Caco-2 (cell line): ENCODE results near the gene XPNPEP2. TPM values are rescaled to one million over a fixed set of nuclear protein-coding genes. Genes with fewer than 3 reads are reported as not detected.

Experiments
- BruUV-seq: library from RNA; stranded (reverse); fragments of 400-500 nt; replicated peaks from 2 replicates; lab custom pipeline; 2021; lab: Mats Ljungman, UMichigan
- CTCF ChIA-PET: fragments of 300-600 bp; sonication (Branson Sonifier 250); formaldehyde crosslinking; loops from one replicate; lab custom pipeline; 2022; ENCODE audit warnings: antibody characterized with exemption; lab: Charles Lee
- POLR2A ChIA-PET: fragments of 300-600 bp; sonication (Branson Sonifier 250); formaldehyde crosslinking; loops from one replicate; lab custom pipeline; 2022; ENCODE audit warnings: antibody characterized with exemption; lab: Charles Lee
- DNase-seq, 2 experiments: peaks; one replicate each; pipeline versions ENCODE4 v3.0.0 to v3.0.0-alpha.2; 2020 to 2022
- H3K27me3 ChIP-seq: replicated peaks from 2 replicates; pipeline ENCODE4 v1.6.0; 2011; ENCODE audit warnings: low read length; ENCODE audit not compliant: control insufficient read depth, insufficient read depth
- H3K36me3 ChIP-seq: 2 replicates; pipeline ENCODE4 v1.5.1; 2011; ENCODE audit warnings: low read length; ENCODE audit not compliant: control insufficient read depth, insufficient read depth
- H3K4me1 ChIP-seq: fragments of 250-450 bp; sonication (Bioruptor Pico); 2 replicates; pipeline ENCODE4 v1.5.1; 2020; ENCODE audit warnings: mild to moderate bottlenecking
- H3K4me3 ChIP-seq: 2 replicates; pipeline ENCODE4 v1.5.1; 2011; ENCODE audit warnings: low read depth, mild to moderate bottlenecking, control low read depth, low read length
- H3K9me3 ChIP-seq: fragments of 250-450 bp; sonication (Bioruptor Pico); 2 replicates; pipeline ENCODE4 v1.5.1; 2020; ENCODE audit warnings: mild to moderate bottlenecking, moderate library complexity
- H3K27ac Mint-ChIP-seq: one replicate; pipeline ENCODE4 v1.8.0; 2022; ENCODE audit warnings: mixed read lengths; ENCODE audit not compliant: unreplicated experiment
- H3K27me3 Mint-ChIP-seq: one replicate; pipeline ENCODE4 v1.8.0; 2022; ENCODE audit warnings: mixed read lengths; ENCODE audit not compliant: insufficient read depth, unreplicated experiment
- H3K36me3 Mint-ChIP-seq: one replicate; pipeline ENCODE4 v1.8.0; 2022; ENCODE audit warnings: mild to moderate bottlenecking, mixed read lengths; ENCODE audit not compliant: insufficient read depth, unreplicated experiment
- H3K4me1 Mint-ChIP-seq: one replicate; pipeline ENCODE4 v1.8.0; 2022; ENCODE audit warnings: low read depth, mixed read lengths; ENCODE audit not compliant: unreplicated experiment
- H3K4me3 Mint-ChIP-seq: one replicate; pipeline ENCODE4 v1.8.0; 2022; ENCODE audit warnings: mild to moderate bottlenecking, moderate library complexity, mixed read lengths; ENCODE audit not compliant: unreplicated experiment
- H3K9me3 Mint-ChIP-seq: one replicate; pipeline ENCODE4 v1.8.0; 2022; ENCODE audit warnings: mixed read lengths; ENCODE audit not compliant: unreplicated experiment
- intact Hi-C: fragments of 100-400 bp; cut with micrococcal nuclease; formaldehyde crosslinking; loops from one replicate; pipeline ENCODE4 v1.10.0; 2022; ENCODE audit not compliant: unreplicated experiment
- total RNA-seq: library from RNA; stranded (reverse); gene quantifications from 2 replicates; pipeline ENCODE4 v1.2.3, GENCODE V29; 2022
- TF ChIP-seq, protein P1 (sequence below), 2 experiments: fragments of 200-600 bp in 1 of 2; IDR thresholded peaks; 1 replicate in 1 of 2; 2 replicates in 1 of 2; pipeline versions ENCODE4 v1.5.1 to v1.8.0; 2011 to 2022; ENCODE audit warnings: antibody characterized with exemption in 1 of 2, control low read depth in 1 of 2, inconsistent platforms in 1 of 2, low read depth in 1 of 2, low read length in 1 of 2, mild to moderate bottlenecking in 1 of 2, moderate library complexity in 1 of 2; ENCODE audit not compliant: insufficient read depth in 1 of 2, severe bottlenecking in 1 of 2, unreplicated experiment in 1 of 2

Gene XPNPEP2
- total RNA-seq, 1 experiment from 2014 or later = 0.32 TPM

DNA sequence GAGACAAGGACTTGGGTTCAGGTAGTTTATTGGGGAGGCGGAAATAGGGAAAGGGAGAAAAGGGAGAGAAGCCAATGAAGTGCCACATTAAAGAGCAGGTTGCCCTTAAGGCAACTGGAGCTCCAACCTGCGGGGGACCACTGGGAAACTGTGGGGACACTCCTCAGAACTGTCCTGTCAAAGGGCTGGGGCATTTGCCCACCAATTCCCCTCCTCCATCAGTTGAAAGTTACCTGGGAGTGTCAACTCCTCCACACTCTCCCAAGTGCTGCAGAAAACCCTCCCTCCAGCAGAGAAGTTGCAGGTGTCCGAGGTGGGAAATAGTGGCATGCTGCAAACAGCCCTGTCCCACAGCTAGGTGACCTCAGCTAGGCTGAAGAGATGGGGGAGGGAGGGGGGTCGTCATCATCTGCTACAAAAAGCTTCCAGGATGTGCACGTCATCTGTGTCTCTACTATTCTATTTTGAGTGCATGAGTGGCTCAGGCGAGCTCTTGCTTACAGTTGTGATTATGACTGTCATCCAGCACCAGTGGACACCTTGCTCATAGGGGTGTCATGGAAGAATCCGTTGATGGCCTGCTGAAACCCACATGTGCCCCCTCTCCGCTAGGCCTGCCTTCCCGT lies 41.5 kb upstream of the XPNPEP2 start:
- no peak for DNase-seq
- no peaks in the 10 kb centered on the region for H3K9me3 Mint-ChIP-seq
- H3K36me3 ChIP-seq = no peaks in the 10 kb centered on the region
- no peaks in the 10 kb centered on the region for H3K36me3 Mint-ChIP-seq
- H3K4me3 ChIP-seq = no peak overlapping the region
- no peaks in the 10 kb centered on the region for H3K27me3 Mint-ChIP-seq
- TF ChIP-seq, protein P1, sequence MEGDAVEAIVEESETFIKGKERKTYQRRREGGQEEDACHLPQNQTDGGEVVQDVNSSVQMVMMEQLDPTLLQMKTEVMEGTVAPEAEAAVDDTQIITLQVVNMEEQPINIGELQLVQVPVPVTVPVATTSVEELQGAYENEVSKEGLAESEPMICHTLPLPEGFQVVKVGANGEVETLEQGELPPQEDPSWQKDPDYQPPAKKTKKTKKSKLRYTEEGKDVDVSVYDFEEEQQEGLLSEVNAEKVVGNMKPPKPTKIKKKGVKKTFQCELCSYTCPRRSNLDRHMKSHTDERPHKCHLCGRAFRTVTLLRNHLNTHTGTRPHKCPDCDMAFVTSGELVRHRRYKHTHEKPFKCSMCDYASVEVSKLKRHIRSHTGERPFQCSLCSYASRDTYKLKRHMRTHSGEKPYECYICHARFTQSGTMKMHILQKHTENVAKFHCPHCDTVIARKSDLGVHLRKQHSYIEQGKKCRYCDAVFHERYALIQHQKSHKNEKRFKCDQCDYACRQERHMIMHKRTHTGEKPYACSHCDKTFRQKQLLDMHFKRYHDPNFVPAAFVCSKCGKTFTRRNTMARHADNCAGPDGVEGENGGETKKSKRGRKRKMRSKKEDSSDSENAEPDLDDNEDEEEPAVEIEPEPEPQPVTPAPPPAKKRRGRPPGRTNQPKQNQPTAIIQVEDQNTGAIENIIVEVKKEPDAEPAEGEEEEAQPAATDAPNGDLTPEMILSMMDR (IDR thresholded peaks at IDR 0.05; ENCODE audit: insufficient read depth in 1 of 2, low read depth in 1 of 2, low read length in 1 of 2, severe bottlenecking in 1 of 2, unreplicated experiment in 1 of 2) = no peak
- no peaks in the 10 kb centered on the region for H3K27me3 ChIP-seq
- H3K4me3 Mint-ChIP-seq = no peak overlapping the region
- CTCF ChIA-PET = no interaction called here
- no peaks in the 10 kb centered on the region for H3K4me1 Mint-ChIP-seq
- 0 out of 2 replicates have a peak, but pooled peaks cover 8% of the 10 kb centered on the region for H3K4me1 ChIP-seq
- H3K9me3 ChIP-seq = no peaks in the 10 kb centered on the region
- H3K27ac Mint-ChIP-seq = no peak overlapping the region
- intact Hi-C loops = no loop called here
- POLR2A ChIA-PET = no interaction called here
- no TSS peak for BruUV-seq

DNA sequence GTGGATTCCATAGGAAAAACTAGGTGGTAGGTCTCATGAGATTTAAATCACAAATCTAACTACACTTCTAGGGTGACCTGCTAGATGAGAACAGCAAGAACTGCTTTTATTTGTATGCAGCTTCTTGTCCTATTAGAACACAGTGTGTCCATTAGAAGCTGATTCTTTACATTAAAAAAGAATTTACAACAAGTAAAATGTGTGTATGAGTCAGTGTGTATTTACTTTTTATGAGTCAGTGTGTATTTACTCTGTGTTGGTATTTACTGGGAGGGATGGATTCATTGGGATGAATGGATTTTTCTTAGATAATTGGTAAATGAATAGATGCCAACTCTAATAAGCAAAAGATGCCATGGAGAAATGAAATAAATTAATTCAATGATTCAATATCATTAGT lies 40.6 kb upstream of the XPNPEP2 start:
- Mint-ChIP-seq H3K9me3 (no peaks in the 10 kb centered on the region), H3K27me3 (no peaks in the 10 kb centered on the region), H3K4me3 (no peak overlapping the region), H3K27ac (no peak overlapping the region), H3K36me3 (no peaks in the 10 kb centered on the region), H3K4me1 (no peaks in the 10 kb centered on the region)
- Histone ChIP-seq H3K4me3 (no peak overlapping the region), H3K27me3 (no peaks in the 10 kb centered on the region), H3K4me1 (0 out of 2 replicates have a peak, but pooled peaks cover 8% of the 10 kb centered on the region), H3K36me3 (no peaks in the 10 kb centered on the region), H3K9me3 (no peaks in the 10 kb centered on the region)
- TF ChIP-seq, protein P1 (IDR thresholded peaks at IDR 0.05; ENCODE audit: insufficient read depth in 1 of 2, low read depth in 1 of 2, low read length in 1 of 2, severe bottlenecking in 1 of 2, unreplicated experiment in 1 of 2) = no peak
- intact Hi-C loops = no loop called here
- BruUV-seq = no TSS peak
- CTCF ChIA-PET = no interaction called here
- POLR2A ChIA-PET = no interaction called here
- DNase-seq = no peak

DNA sequence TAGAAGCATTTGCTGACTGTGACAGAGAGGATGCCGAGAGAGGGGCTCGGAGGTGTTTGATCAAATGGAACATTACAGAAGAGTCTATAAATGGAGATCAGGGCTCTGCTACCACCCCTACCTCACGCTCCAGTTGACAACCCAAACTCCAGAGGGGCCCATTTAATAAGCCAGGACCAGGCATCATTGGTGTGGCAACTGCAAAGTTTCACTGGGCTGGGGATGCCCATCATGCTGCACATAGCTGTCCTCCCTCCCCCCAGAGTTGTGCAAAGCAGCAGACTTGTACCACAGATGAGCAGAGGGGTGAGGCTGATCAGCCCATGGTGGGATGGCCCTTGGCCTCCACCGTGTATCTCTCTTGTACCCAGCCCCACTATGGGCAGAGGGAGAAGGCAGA lies 38.2 kb upstream of the XPNPEP2 start:
- Histone ChIP-seq H3K4me1 (0 out of 2 replicates have a peak, but pooled peaks cover 8% of the 10 kb centered on the region), H3K4me3 (no peak overlapping the region), H3K9me3 (no peaks in the 10 kb centered on the region), H3K36me3 (no peaks in the 10 kb centered on the region), H3K27me3 (no peaks in the 10 kb centered on the region)
- no peaks in the 10 kb centered on the region for H3K36me3 Mint-ChIP-seq
- H3K9me3 Mint-ChIP-seq = no peaks in the 10 kb centered on the region
- no peak overlapping the region for H3K4me3 Mint-ChIP-seq
- TF ChIP-seq, protein P1 (IDR thresholded peaks at IDR 0.05; ENCODE audit: insufficient read depth in 1 of 2, low read depth in 1 of 2, low read length in 1 of 2, severe bottlenecking in 1 of 2, unreplicated experiment in 1 of 2) = no peak
- DNase-seq = no peak
- H3K4me1 Mint-ChIP-seq = no peaks in the 10 kb centered on the region
- POLR2A ChIA-PET = no interaction called here
- H3K27me3 Mint-ChIP-seq = no peaks in the 10 kb centered on the region
- H3K27ac Mint-ChIP-seq = no peak overlapping the region
- intact Hi-C loops = no loop called here
- BruUV-seq = no TSS peak
- CTCF ChIA-PET = no interaction called here
